ENCODE data around the gene UBE2E3. TPM values are rescaled to one million over a fixed set of nuclear protein-coding genes. Genes with fewer than 3 reads are reported as not detected.

UBE2E3 gene
- total RNA-seq, 2 donors from 2014 or later = 49.7 to 53.8 TPM

DNA sequence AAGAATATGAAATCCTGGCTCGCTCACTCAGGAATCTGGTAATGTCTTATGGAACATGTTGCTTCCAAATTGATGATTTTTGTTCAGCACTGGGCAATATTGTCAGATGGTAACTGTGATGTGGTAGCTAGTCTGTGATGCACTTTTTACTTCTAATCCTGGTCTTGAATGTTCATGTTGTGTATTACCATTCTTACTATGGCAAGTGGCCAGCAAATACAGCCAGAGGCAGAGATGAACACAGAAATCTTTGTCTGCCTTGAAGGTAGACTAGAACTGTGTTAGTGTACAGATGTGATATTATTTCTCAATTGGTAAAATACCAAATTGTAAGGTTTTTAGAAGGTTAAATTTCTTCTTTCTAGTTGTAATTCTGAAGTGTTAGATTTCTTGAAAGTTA lies 83.3 kb downstream of the UBE2E3 start:
- Histone ChIP-seq H3K36me3 (peaks cover 4% of the 10 kb centered on the region), H3K27ac (no peak overlapping the region), H3K27me3 (replicated peaks; ENCODE audit: insufficient read depth) (no peaks in the 10 kb centered on the region), H3K9me3 (no peaks in the 10 kb centered on the region), H3K4me1 (ENCODE audit: control insufficient read depth in 1 of 2, low read depth in 2 of 2) (no peaks in the 10 kb centered on the region), H3K4me3 (no peak overlapping the region)
- no peak for DNase-seq (ENCODE audit: low spot score)
- no peak for ATAC-seq (ENCODE audit: insufficient number of reproducible peaks, low FRiP score, low read depth)
- TF ChIP-seq, protein P1, sequence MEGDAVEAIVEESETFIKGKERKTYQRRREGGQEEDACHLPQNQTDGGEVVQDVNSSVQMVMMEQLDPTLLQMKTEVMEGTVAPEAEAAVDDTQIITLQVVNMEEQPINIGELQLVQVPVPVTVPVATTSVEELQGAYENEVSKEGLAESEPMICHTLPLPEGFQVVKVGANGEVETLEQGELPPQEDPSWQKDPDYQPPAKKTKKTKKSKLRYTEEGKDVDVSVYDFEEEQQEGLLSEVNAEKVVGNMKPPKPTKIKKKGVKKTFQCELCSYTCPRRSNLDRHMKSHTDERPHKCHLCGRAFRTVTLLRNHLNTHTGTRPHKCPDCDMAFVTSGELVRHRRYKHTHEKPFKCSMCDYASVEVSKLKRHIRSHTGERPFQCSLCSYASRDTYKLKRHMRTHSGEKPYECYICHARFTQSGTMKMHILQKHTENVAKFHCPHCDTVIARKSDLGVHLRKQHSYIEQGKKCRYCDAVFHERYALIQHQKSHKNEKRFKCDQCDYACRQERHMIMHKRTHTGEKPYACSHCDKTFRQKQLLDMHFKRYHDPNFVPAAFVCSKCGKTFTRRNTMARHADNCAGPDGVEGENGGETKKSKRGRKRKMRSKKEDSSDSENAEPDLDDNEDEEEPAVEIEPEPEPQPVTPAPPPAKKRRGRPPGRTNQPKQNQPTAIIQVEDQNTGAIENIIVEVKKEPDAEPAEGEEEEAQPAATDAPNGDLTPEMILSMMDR (IDR thresholded peaks at IDR 0.05) = no peak

DNA sequence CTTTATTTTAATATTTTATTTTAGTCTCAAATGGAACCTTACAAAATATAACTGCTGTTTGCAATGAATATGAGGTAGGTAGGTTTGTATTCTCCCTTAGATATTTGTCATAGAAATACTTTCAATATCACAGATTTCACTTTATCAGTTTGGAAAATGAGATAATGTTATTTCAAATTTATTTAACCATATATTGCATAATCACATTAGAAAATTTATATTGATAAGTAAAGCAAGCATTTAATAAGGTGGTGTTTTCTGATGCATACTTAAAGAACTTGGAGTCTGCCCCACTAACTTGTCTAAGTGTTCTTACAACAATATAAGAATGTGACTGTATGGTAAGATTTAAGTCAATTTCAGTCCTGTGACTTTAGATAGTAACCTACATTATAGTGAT lies 85.1 kb downstream of the UBE2E3 start:
- no peaks in the 10 kb centered on the region for H3K9me3 ChIP-seq
- no peaks in the 10 kb centered on the region for H3K27me3 ChIP-seq (replicated peaks; ENCODE audit: insufficient read depth)
- H3K27ac ChIP-seq = no peak overlapping the region
- H3K4me3 ChIP-seq = no peak overlapping the region
- TF ChIP-seq, protein P1 (IDR thresholded peaks at IDR 0.05) = no peak
- DNase-seq (ENCODE audit: low spot score) (no peak), ATAC-seq (ENCODE audit: insufficient number of reproducible peaks, low FRiP score, low read depth) (no peak)
- H3K36me3 ChIP-seq = peaks cover 4% of the 10 kb centered on the region
- no peaks in the 10 kb centered on the region for H3K4me1 ChIP-seq (ENCODE audit: control insufficient read depth in 1 of 2, low read depth in 2 of 2)

DNA sequence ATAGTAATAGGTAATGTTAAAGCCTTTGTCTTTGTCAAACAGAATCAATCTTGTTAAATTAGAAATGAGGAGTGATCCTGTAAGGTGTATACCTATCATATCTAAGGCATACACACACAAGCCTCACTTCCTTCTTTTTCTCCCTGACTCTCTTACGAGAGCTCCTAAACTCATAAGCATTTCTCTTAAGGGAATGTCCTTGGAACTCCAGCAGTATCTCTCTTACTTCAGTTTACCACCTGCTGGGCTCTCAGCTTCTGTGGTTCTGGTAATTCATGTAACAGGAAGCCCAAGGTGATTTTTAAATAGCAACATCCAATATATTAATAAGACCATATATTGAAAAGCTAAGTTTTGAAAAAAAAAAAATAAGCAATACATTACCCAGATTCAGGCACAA lies 85.9 kb downstream of the UBE2E3 start:
- Histone ChIP-seq H3K9me3 (no peaks in the 10 kb centered on the region), H3K27me3 (replicated peaks; ENCODE audit: insufficient read depth) (no peaks in the 10 kb centered on the region), H3K36me3 (peaks cover 4% of the 10 kb centered on the region), H3K4me3 (no peak overlapping the region), H3K4me1 (ENCODE audit: control insufficient read depth in 1 of 2, low read depth in 2 of 2) (no peaks in the 10 kb centered on the region), H3K27ac (no peak overlapping the region)
- TF ChIP-seq, protein P1 (IDR thresholded peaks at IDR 0.05) = no peak
- DNase-seq (ENCODE audit: low spot score) (no peak), ATAC-seq (ENCODE audit: insufficient number of reproducible peaks, low FRiP score, low read depth) (no peak)

DNA sequence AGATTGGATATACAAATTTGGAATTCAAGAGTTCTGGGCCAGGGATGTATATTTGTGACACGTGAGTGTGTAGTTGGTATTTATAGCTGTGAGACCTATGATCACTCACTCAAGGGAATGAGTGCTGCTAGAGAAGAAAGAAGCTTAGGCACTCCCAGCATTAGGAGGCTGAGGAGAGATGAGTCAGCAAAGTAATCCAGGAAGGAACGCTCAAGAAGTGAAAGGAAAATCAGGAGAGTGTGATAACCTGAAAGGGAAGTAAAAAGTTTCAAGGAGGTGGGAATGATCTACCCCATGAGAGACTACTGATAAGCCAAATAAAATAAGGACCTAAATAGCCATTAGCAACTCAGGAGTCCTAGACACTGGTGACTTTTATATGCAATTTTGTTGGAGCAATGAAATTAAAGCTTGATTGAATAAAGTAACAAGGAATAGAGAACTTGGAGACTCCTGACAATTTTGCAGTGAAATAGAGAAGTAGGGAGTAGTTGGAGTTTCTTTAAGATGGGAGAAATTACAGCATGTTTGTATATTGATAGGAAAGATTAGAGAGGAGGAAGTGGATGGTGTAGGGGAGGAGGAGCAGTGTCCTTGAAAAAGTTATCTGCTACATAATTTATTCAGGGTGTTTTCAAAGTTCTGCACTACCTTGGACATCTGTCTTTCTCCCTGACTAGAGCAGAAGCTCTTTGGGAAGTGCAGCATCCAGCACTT lies 89.9 kb downstream of the UBE2E3 start:
- Histone ChIP-seq H3K27me3 (replicated peaks; ENCODE audit: insufficient read depth) (no peaks in the 10 kb centered on the region), H3K4me1 (ENCODE audit: control insufficient read depth in 1 of 2, low read depth in 2 of 2) (no peaks in the 10 kb centered on the region), H3K36me3 (no peaks in the 10 kb centered on the region), H3K27ac (no peak overlapping the region), H3K4me3 (no peak overlapping the region), H3K9me3 (no peaks in the 10 kb centered on the region)
- ATAC-seq (ENCODE audit: insufficient number of reproducible peaks, low FRiP score, low read depth) (no peak), DNase-seq (ENCODE audit: low spot score) (no peak)
- TF ChIP-seq, protein P1 (IDR thresholded peaks at IDR 0.05) = no peak

DNA sequence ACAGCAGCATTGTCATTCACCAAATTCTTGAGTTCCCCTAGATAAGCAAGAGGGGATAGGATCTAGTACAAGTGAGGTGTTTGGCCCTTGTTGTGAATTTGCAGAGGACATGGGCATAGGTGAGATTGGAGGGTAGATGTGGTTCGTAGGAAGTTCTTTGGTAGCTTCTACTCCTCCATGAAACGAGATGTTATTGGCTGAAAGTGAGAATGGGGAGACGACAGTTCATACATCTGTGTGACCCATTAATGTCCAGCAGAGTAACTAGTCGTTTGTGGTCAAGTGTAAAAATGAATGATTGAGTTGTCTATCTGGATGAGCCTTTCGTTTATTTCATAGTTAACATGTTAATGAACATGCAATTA lies 90.4 kb downstream of the UBE2E3 start:
- no peak for ATAC-seq (ENCODE audit: insufficient number of reproducible peaks, low FRiP score, low read depth)
- DNase-seq (ENCODE audit: low spot score) = no peak
- Histone ChIP-seq H3K27ac (no peak overlapping the region), H3K27me3 (replicated peaks; ENCODE audit: insufficient read depth) (no peaks in the 10 kb centered on the region), H3K4me3 (no peak overlapping the region), H3K36me3 (no peaks in the 10 kb centered on the region), H3K4me1 (ENCODE audit: control insufficient read depth in 1 of 2, low read depth in 2 of 2) (no peaks in the 10 kb centered on the region), H3K9me3 (no peaks in the 10 kb centered on the region)
- TF ChIP-seq, protein P1 (IDR thresholded peaks at IDR 0.05) = no peak
